HG02571 (cell line): ENCODE data around the gene BLM.
"Not testable (repeated sequence)": the region's sequence is repeated elsewhere in the genome, so short reads cannot be mapped to it uniquely, and the experiment has no call there.

Experiments
- ATAC-seq: cut with Tn5 transposase; IDR thresholded peaks from one replicate; pipeline ENCODE4 v1.9.1; 2021; ENCODE audit warnings: mild to moderate bottlenecking, moderate library complexity; ENCODE audit not compliant: unreplicated experiment

BLM gene

DNA sequence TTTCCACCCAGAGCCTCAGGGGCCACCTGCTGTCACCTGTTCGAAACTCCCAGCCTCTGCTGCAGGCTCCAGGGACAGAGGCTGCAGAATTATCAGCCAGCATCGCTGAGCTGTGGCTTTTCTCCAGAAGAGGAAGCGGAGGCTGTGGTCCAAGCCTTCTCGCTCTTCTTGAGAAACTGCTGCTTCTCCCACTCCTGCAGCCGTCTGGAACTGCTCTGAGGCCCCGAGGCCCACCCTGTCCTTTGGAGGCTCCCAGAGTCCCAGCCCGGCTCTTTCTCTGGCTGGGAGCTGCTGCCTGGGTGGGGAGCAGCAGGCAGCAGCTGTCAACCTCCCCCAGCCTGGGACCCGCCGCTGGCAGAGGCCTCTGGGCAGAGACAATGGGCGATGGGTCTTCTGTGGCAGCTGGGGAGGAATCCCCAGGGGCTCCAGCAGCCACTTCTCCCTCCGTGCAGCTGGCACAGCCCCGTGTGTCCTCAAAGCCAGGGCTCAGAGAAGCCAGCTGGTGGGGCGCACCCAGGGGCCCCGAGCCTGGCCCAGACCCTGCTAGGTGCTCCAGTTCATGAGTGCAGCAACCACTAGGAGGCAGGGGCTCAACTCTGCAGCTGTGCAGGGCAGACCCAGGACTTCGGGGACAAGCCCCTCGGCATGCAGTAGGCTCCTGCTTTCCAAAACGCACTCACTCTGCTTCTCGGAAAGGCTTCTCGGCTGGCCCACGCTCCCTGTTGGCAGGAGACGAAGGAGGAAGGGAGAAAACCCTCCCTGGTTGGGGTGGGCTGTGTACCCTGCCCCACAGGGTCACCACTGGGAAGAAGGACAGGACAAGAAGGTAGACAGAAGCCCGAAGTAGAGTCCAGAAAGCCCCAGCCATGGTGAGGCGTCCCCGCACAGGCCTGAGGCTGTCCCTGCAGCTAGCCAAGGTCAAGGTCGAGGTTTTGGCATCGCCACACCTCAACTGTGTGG, 101.4 kb downstream of the BLM start:
- ATAC-seq = no peak

DNA sequence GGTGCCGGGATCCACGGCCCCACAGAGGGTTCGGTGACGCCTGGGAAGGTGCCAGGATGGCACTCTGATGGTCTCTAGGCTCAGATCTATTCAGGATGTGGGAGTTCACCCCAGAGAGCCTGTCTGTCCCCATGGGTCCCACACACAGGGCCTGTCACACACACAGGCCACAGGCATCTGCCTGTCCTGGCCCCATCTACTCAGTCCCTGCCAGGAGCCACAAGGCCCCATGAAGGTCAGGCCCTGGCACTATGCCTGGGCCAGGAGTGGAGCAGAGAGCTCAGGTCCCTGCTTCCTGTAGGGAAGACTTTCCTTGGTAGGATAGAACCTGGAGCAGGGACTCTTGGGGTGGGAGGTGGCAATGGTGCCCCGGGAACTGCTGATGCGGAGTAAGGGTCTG, 102.2 kb downstream of the BLM start:
- no peak for ATAC-seq

DNA sequence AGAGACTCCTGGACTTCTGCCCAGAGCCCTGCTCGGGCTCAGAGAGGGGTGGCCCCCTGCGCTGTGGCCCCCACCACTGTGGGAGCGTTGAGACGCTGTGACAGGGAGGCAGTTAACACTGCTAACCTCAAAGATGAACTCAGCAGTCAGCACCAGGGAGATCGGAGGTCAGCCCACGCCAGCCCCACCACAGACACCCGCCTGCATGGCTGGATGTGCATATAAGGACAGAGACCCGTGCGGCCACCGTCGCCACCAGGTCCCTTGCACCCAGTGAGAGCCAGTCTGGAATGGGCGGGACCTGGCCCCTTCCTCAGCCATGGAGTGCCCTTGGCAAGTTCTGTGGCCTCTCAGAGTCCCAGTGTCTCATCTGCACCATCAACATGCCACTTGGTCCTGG, 102.7 kb downstream of the BLM start:
- no peak for ATAC-seq

DNA sequence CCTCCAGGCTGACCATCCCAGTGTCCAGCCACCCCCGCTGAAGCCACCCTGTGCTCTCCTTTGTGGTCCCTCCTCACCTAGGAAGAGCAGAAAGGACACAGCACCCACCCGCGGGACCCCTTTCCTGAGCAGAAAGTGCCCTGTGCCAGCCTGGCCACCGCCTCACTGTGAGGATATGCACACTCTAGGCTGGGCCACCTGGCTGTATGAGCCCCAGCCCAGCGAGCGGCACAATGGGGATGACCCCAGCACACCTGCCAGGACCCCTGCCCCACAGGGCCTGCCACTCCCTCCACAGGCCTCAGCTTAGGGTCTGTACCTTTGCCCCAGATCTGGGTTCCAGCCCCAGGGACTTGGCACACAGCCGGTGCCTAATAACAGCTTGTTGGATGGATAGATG, 103.3 kb downstream of the BLM start:
- ATAC-seq = no peak

DNA sequence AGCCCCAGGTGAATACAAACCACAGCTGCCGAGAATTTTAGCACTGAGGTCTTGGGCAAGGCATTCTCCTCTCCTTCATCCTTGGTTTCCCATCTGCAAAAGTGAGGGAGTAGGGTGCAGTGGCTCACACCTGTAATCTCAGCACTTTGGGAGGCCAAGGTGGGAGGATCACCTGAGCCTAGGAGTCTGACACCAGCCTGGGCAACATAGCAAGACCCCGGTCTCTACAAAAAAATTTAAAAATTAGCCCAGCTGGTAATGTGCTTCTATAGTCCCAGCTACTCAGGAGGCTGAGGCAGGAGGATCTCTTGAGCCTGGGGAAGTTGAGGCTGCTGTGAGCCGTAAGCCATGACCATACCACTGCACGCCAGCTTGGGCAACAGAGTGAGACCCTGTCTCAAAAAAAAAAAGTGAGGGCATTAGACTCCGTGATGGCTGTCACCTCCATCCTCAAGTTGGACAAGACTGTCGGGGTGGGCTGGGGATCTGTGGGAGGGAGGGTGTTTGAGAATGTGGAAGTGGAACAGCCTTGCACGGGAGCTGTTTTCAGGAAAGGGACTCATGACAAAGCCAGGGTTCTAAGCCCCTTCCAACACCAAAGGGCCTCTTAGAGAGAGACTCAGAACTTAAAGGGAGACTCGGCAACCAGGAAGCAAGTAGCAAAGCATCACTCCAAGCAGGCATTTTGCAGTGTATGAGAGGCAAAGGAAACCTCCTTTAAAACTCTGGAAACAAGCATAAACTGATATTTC, 105.2 kb downstream of the BLM start:
- no peak for ATAC-seq

DNA sequence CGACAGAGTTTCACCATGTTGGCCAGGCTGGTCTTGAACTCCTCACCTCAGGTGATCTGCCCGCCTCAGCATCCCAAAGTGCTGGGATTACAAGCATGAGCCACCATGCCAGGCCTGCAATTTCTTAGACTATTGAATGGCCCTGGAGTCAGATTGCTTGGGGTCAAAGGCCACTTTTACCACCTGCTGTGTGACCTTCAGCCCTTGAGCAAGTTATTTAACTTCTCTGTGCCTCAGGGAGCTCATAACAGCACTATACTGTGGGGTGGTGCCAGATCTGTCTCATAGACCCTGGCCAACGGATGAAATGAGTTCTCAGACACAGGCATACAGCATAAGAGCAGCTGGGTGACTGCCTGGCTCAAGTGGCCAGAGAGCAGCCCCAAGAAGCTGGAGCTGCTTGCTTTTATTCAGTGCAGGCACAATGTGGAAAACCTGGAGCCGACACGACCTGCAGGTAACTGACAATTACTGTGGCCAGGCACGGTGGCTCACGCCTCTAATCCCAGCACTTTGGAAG, 106.4 kb downstream of the BLM start:
- ATAC-seq = no peak

DNA sequence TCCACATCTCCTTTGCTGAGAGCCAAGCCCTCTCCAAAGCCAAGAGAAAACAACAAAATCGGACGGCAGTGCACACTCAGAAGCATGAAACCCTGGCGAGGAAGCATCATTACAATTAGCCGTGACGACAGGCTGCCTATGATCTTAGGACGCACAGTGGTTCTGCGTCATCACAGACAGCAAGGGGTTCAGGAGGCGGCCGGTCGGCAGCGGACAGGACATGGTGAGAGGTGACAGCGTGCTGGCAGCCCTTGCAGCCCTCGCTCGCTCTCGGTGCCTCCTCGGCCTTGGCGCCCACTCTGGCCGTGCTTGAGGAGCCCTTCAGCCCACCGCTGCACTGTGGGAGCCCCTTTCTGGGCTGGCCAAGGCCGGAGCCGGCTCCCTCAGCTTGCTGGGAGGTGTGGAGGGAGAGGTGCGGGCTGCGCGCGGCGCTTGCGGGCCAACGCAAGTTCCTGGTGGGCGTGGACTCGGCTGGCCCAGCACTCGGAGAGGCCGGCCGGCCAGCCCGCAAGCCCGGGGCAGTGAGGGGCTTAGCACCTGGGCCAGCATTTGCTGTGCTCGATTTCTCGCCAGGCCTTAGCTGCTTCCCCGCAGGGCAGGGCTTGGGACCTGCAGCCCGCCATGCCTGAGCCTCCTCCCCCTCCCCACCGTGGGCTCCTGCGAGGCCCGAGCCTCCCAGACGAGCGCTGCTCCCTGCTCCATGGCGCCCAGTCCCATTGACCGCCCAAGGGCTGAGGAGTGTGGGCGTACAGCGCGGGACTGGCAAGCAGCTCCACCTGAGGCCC, 108.2 kb downstream of the BLM start:
- not testable (repeated sequence) for ATAC-seq

DNA sequence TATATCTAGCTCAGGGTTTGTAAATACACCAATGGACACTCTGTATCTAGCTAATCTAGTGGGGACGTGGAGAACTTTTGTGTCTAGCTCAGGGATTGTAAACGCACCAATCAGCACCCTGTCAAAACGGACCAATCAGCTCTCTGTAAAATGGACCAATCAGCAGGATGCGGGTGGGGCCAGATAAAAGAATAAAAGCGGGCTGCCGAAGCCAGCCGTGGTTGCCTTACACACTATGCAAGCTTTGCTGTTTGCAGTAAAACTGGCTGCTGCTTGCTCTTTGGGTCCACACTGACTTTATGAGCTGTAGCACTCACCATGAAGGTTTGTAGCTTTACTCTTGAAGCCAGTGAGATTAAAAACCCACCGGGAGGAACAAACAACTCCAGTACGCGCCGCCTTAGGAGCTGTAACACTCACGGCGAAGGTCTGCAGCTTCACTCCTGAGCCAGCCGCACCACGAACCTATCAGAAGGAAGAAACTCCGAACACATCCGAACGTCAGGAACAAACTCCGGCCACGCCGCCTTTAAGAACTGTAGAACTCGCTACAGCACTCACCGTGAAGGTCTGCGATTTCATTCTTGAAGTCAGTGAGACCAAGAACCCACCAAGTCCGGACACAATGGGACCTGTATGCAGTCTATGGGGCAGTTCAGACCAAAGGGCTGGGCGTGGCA, 109.2 kb downstream of the BLM start:
- not testable (repeated sequence) for ATAC-seq

DNA sequence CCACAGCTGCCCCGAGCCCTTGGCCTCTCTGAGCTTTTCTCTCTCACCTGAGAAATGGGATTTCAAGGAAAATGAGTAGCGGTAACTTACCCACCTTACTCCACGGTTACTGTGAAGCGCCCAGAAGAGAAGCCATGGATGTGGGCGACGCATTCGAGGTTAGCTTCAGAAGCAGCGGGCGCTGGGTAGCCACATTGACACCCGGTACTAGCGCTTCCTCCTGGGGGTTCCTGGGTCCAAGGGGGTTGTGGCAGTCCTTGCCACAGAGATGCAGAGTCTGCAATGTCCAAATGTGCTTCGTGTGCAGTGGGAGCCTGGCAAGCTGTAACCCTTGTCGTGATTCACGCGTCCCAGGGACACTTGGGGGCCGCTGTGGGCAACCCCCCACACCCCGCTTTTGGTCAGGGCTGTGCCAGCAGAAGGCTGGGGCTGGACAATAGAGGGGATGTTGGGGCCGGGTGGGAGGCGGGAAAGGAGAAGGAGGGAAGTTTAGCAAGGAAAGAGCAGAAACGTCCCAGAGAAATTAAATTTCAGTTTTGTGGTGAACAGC, 109.8 kb downstream of the BLM start:
- ATAC-seq = no peak

DNA sequence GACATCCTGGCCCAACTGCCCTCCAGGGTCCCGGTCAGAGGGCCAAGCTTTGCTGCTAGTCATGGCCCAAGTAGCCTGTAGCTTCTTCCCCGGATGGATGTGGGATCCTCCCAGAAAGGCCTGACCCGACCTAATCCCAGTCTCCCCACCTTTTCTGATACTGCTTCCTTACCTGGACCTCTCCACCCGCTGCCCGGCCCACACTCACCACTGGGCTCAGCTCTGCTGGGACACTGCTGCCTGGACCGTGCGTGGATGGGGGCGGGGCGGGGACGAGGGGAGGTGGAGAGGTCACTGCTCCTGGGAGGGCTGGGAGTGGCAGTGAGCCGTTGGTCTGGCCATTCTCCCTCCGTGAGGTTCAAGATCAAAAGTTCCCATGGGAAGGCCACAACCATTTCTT, 111.0 kb downstream of the BLM start:
- no peak for ATAC-seq

DNA sequence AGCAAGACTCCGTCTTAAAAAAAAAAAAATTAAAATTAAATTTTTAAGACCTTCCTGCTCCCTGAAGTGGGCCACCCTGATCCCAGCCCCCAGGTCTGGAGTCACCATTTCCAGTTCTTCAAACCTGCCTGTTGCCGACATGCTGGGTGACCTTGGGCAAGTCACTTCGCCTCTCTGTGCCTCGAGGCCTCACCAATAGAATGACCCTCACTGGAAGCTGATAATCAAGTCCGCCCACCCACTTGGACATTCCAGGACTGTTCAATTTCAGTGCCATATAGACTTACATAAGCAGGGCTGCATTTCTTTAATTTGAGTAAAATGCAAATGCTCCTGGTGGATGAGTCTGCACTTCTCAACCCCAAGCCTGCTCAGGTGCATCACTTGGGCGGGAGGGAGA, 112.0 kb downstream of the BLM start:
- no peak for ATAC-seq

DNA sequence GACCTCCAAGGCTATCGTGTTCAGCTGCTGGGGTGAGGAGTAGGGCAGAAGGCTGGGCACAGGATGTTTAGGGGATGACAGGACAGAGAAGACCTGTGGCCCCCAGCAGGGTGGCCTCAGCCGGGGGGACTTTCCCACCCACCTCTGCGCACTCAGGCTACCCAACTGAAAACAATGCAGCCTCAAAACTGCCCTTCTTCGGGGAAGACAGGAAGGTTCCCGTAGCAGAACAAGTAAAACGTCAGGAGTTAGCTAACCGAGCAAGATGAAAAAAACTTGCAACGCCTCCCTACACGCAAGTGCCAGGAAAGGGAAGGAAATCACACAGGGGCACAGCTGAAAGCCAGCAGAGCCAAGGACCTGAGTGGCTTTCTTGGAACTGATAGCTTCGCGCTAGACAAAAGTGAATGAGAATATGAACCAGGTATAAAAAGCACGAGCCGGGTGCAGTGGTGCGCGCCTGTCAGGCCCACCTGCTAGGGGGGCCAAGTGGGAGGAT, 112.8 kb downstream of the BLM start:
- ATAC-seq = no peak

DNA sequence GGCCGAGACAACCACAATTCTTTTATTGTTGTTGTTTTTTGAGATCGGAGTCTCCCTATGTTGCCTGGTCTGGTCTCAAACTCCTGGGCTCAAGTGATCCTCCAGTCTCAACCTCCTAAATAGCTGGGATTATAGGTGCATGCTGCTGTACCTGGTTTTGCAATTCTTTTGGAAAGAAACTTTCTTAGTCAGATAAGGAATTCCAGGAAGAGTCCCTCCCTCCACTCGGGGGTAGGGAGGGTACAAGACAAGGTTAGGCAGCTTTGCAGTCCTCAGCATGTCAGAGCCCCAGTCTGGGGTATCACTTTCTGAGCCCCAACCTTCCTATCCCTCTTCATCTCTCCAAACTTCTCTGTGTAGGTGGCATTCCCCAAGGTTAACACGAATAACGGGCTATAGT, 117.5 kb downstream of the BLM start:
- ATAC-seq = no peak

DNA sequence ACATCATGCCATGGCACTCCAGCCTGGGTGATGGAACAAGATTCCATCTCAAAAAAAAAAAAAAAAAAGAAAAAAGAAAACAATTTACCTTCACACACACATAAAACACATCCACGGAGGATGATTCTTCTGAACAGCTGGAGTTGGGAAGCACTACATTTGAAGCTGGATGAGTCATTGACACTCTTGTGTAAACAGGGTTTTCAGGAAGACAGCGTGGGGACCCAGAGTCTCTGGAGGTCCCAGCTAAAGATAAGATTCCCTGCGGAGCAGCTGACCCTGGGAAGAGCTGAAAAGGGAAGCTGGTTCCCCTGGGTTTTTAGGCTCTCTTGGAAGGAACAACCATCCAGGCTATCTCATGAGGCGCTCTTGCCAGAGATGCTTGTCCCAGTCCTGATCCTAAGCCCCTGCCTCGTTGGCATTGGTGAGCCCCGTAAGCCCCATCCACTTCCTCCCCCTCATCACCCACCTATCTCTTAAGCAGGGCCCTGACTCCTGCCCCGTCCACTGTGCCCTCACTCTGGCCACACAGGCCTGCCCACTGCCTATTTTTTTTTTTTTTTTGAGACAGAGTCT, 119.2 kb downstream of the BLM start:
- no peak for ATAC-seq

DNA sequence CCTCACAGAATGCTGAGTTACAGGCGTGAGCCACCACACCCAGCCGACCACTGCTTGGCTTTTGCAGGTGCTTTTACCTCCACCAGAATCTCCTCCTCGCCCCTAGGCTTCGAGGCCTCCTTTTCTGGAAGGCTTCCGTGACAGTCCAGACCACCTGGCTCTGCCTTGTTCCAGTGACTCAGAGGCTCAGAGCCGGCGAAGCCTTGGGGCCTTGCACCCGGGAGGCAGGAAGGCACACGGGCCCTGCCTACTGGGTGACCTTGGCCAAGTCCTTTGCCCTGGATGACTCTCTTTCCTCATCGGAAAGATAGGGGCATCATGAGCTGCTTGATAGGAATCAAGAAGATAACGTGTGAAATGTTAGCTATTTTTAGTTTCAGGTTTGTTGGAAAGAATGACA, 119.9 kb downstream of the BLM start:
- ATAC-seq = no peak

DNA sequence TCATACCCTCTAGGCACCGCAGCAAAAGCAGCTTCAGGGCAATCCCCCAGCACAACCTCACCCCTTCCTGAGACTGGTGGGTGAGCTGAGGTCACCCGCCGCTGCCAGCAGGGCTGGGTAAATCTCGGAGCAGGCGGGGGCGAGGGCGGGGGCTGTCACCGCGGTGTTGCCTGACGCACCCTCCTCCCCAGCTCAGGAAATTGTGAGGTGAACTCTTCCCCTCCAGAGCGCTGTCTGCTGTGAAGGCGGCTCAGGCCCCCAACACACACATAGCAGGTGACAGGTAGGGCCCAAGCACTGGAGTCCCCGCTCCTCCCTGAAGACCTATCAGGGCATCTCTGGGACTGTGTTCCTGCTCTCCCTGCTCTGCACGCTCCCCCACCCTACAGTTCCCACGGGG, 121.0 kb downstream of the BLM start:
- ATAC-seq = no peak

DNA sequence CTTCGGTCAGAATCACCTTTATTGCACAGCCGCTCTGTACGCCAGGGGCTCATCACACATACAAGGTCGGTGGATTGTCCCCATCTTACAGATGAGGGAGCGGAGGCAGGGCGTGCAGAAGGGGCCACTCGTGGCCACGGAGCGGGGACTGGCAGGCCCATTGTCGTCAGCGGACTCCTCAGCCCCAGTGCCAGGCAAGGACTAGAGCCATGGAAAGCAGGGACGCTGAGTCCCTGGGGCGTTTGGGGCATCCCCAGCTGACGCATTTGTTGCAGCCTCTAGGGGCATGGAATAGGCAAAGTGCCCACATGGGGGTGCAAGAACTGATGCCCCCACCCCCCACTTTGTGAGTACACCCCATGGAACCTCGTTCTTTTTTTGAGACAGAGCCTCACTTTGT, 121.4 kb downstream of the BLM start:
- ATAC-seq = no peak

DNA sequence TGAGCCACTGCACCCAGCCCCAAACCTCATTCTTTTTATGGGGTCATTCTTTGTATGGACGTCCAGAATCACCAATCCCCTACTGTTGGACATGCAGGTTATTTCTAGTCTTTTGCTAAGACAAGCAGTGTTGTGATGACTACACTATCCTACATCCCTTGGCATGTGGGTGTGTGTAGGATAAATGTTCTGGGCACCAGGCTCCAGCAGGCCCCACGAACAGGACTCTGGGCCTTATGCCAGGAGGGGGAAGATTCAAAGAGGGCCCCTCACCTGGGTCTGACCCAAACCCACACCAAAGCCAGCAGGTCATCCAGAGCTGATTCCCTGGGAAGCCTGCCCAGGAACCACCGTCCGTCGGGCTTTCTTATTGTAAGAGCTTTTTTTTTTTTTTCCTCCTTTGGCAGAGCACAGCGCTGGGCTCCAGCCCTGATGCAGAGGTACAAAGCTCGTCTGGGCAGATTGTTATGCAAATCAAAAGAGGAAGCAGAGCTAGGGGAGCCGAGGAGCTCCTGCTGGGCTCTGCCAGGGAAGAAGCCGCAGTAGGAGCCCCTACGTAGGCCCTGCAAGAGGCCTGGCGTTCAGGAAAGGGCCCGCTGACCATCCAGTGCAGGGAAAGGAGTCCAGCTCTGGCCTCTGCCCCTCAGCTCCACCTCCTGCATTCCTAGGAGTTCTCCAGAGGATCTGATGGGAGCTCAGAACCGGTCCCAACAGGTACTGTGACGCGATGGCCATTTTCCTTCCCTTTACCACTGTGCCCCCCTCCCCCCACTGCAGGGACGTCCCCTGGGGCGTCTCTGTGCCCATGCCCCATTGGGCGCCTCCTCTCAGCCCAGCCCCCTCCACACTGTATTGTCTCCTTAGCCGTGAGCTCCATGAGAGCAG, 122.3 kb downstream of the BLM start:
- peak; percentile 69 for ATAC-seq
